Lung (tissue), 12 donors: ENCODE results near the gene TBKBP1. TPM values are rescaled to one million over a fixed set of nuclear protein-coding genes. Genes with fewer than 3 reads are reported as not detected.

ENCODE experiments used
- ATAC-seq: fragments of 200-7000 bp; cut with Tn5 transposase; one replicate; pipeline ENCODE4 v1.9.1; 2020; ENCODE audit warnings: moderate number of reproducible peaks; ENCODE audit not compliant: insufficient read depth, low FRiP score
- DNase-seq, 3 donors: peaks; one replicate each; pipeline ENCODE4 v3.0.0-alpha.2; 2013 to 2017
- H3K27ac ChIP-seq, 2 donors: one replicate each; pipeline ENCODE4 v1.5.1; 2013; ENCODE audit warnings: mild to moderate bottlenecking in 2 of 2, moderate library complexity in 2 of 2, control low read depth in 1 of 2, inconsistent platforms in 1 of 2, low read depth in 1 of 2, low read length in 1 of 2
- H3K27me3 ChIP-seq, 3 donors: one replicate each; pipeline ENCODE4 v1.5.1; 2013; ENCODE audit warnings: low read length in 2 of 3; ENCODE audit not compliant: control insufficient read depth in 3 of 3, insufficient read depth in 3 of 3
- H3K36me3 ChIP-seq, 4 donors: one replicate each; pipeline ENCODE4 v1.5.1; 2013; ENCODE audit warnings: low read length in 4 of 4, mild to moderate bottlenecking in 1 of 4, moderate library complexity in 1 of 4; ENCODE audit not compliant: control insufficient read depth in 4 of 4, insufficient read depth in 4 of 4
- H3K4me1 ChIP-seq, 5 donors: one replicate each; pipeline ENCODE4 v1.5.1; 2013; ENCODE audit warnings: low read length in 5 of 5, mild to moderate bottlenecking in 2 of 5, moderate library complexity in 1 of 5; ENCODE audit not compliant: control insufficient read depth in 5 of 5, insufficient read depth in 5 of 5
- H3K4me3 ChIP-seq: one replicate; pipeline ENCODE4 v1.5.1; 2013; ENCODE audit warnings: mild to moderate bottlenecking, control low read depth, moderate library complexity
- H3K9ac ChIP-seq, 2 donors: one replicate each; pipeline ENCODE4 v1.5.1; 2013; ENCODE audit warnings: low read length in 2 of 2, control low read depth in 1 of 2; ENCODE audit not compliant: insufficient read depth in 1 of 2
- H3K9me3 ChIP-seq, 4 donors: one replicate each; pipeline ENCODE4 v1.5.1; 2013; ENCODE audit warnings: low read length in 3 of 4, mild to moderate bottlenecking in 1 of 4, moderate library complexity in 1 of 4; ENCODE audit not compliant: control insufficient read depth in 4 of 4, insufficient read depth in 3 of 4
- WGBS, 2 donors: extraction: QIAGEN DNeasy Blood & Tissue Kit; methylation state at CpG; one replicate each; pipeline ENCODE4 v1.1.7; 2013; 5-methylcytosine and 5-hydroxymethylcytosine counted together
- polyA plus RNA-seq, 2 donors: library from polyadenylated mRNA; stranded (reverse); fragments of 200-250 nt; gene quantifications; one replicate each; pipeline ENCODE4 v1.2.1, GENCODE V29; 2013
- total RNA-seq, 2 donors: library from RNA; depleted of rRNA in 1 of 2; stranded (reverse); fragments of >200 nt in 1 of 2; gene quantifications; one replicate each; pipeline ENCODE4 v1.2.1, GENCODE V29; 2014 to 2021
- TF ChIP-seq, protein P1 (sequence below): IDR thresholded peaks from 2 replicates; pipeline ENCODE4 v1.5.1; 2012; ENCODE audit warnings: mild to moderate bottlenecking; ENCODE audit errors: control extremely low read depth, extremely low read depth
- donor health status: control.
- donor health status: control.
- donor health status: Bipolar disorder and iron deficiency.
- donor health status: healthy.
- donor health status: DM: yes; HTN: yes; CAD: no.

Gene TBKBP1
- total and polyA plus RNA-seq, 4 donors = 9.0 to 14.0 (median 12.1) TPM

DNA sequence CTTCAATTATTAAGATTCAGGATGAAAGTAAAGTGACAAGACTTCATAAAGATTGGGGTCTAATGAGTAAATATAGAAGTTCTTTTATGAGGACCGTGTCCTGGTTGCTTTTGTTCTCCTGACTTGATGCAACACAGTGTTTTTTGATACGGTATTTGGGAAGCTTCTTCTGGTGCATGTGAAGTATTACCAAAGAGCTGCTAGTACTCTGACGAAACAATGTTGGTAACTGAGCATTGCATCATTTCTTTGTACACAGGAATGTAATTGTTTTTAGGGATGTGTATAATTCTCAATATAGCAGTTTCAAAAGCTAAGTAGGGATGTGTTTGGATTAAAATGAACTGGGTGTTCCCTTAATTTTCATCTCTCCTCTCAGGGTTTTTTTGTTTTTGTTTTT is 28.3 kb upstream of the TBKBP1 start:
- ATAC-seq (peak; percentile 12), DNase-seq (no peak)
- 31 to 53% methylated on average over 3 of the region's 3 CpGs for WGBS, 2 donors
- Histone ChIP-seq H3K27me3 (no peaks in the 10 kb centered on the region), H3K4me3 (no peak overlapping the region), H3K27ac (no peak overlapping the region), H3K9me3 (no peaks in the 10 kb centered on the region), H3K9ac (no peak overlapping the region), H3K36me3 (peaks cover 42 to 68% (median 48%) of the 10 kb centered on the region in 4 donors), H3K4me1 (peaks cover 0 to 1% (median 0%) of the 10 kb centered on the region in 5 donors)
- TF ChIP-seq, protein P1, sequence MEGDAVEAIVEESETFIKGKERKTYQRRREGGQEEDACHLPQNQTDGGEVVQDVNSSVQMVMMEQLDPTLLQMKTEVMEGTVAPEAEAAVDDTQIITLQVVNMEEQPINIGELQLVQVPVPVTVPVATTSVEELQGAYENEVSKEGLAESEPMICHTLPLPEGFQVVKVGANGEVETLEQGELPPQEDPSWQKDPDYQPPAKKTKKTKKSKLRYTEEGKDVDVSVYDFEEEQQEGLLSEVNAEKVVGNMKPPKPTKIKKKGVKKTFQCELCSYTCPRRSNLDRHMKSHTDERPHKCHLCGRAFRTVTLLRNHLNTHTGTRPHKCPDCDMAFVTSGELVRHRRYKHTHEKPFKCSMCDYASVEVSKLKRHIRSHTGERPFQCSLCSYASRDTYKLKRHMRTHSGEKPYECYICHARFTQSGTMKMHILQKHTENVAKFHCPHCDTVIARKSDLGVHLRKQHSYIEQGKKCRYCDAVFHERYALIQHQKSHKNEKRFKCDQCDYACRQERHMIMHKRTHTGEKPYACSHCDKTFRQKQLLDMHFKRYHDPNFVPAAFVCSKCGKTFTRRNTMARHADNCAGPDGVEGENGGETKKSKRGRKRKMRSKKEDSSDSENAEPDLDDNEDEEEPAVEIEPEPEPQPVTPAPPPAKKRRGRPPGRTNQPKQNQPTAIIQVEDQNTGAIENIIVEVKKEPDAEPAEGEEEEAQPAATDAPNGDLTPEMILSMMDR = no peak

DNA sequence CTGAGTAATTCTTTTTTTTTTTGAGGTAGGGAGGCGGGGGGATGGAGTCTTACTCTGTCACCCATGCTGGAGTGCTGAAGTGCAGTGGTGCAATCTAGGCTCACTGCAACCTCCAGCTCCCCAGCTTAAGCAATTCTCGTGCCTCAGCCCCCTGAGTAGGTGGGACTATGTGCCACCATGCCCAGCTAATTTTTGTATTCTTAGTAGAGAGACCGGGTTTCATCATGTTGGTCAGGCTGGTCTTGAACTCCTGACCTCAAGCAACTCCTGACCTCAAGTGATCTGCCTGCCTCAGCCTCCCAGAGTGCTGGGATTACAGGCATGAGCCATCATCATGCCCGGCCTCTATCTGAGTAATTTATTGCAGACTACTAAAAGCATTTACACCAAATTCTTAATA is 24.9 kb upstream of the TBKBP1 start:
- Histone ChIP-seq H3K9me3 (no peaks in the 10 kb centered on the region), H3K27me3 (no peaks in the 10 kb centered on the region), H3K4me1 (peaks cover 0 to 1% (median 0%) of the 10 kb centered on the region in 5 donors), H3K9ac (no peak overlapping the region), H3K4me3 (no peak overlapping the region), H3K36me3 (peaks cover 38 to 74% (median 52%) of the 10 kb centered on the region in 4 donors), H3K27ac (no peak overlapping the region)
- no peak for ATAC-seq
- TF ChIP-seq, protein P1 = no peak
- DNase-seq = no peak
- 61 to 84% methylated on average over 4 of the region's 4 CpGs for WGBS, 2 donors

DNA sequence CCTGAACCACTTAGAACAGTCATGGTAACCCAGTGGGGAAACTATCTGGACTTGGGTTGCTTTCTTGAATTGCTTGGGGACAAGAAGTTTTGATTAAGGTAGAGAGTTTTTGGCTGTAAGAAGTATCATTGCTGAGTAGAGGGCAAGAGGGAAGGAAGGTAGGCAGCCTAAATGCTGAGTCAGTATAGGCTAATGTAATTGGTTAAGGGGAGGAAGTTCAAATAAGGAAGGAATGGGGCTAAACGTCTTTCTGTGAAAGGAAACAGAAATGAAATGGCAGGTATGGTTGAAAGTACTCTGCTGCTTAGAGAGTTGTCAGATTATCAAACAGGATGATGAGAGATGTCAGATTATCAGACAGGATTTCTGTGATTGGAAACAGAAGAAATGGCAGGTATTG is 23.9 kb upstream of the TBKBP1 start:
- Histone ChIP-seq H3K36me3 (peaks cover 39 to 74% (median 50%) of the 10 kb centered on the region in 4 donors), H3K4me1 (peaks cover 0 to 1% (median 0%) of the 10 kb centered on the region in 5 donors), H3K9ac (no peak overlapping the region), H3K4me3 (no peak overlapping the region), H3K27me3 (no peaks in the 10 kb centered on the region), H3K9me3 (no peaks in the 10 kb centered on the region), H3K27ac (no peak overlapping the region)
- no peak for ATAC-seq
- no peak for DNase-seq
- TF ChIP-seq, protein P1 = no peak
- 15 to 17% methylated on average over 1 of the region's 1 CpG for WGBS, 2 donors

DNA sequence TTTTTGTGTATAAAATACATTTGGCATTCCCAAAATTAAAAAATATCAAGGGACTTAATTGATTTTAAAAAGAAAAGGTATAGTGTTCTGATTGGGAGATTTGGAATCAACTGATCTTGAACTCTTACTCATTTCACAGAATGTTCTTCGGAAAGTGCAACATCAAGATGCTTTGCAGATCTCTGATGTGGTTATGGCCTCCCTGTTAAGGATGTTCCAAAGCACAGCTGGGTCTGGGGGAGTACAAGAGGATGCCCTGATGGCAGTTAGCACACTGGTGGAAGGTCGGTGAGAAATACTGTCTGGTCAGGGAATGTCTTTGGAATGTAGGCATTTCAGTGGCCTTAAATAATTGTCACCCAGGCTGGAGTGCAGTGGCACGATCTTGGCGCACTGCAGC is 19.5 kb upstream of the TBKBP1 start:
- Histone ChIP-seq H3K27ac (no peak overlapping the region), H3K9me3 (no peaks in the 10 kb centered on the region), H3K9ac (no peak overlapping the region), H3K4me1 (peaks cover 0 to 4% (median 0%) of the 10 kb centered on the region in 5 donors), H3K4me3 (no peak overlapping the region), H3K36me3 (peaks cover 49 to 73% (median 62%) of the 10 kb centered on the region in 4 donors), H3K27me3 (no peaks in the 10 kb centered on the region)
- DNase-seq = no peak
- no peak for ATAC-seq
- TF ChIP-seq, protein P1 = no peak
- WGBS, 2 donors = 93 to 95% methylated on average over 4 of the region's 4 CpGs
